H1 (cell line): ENCODE results near the gene ATP1A1. TPM values are rescaled to one million over a fixed set of nuclear protein-coding genes. Genes with fewer than 3 reads are reported as not detected.

Source experiments
- CTCF ChIA-PET: fragments of 300-600 bp; sonication (Branson Sonifier 250); formaldehyde crosslinking; loops from one replicate; lab custom pipeline; 2021; ENCODE audit not compliant: partially characterized antibody; lab: Charles Lee
- POLR2A ChIA-PET: fragments of 300-600 bp; sonication (Branson Sonifier 250); formaldehyde crosslinking; loops from one replicate; lab custom pipeline; 2021; ENCODE audit warnings: inconsistent platforms; ENCODE audit not compliant: partially characterized antibody; lab: Charles Lee
- DNase-seq, 2 experiments: peaks; one replicate each; pipeline versions ENCODE4 v3.0.0 to v3.0.0-alpha.2; 2010 to 2022; ENCODE audit warnings: low spot score in 2 of 2, low read depth in 1 of 2, mixed read lengths in 1 of 2
- FAIRE-seq: peaks from 2 replicates; lab custom pipeline; 2011; peaks lifted over from hg19 to GRCh38; lab: Jason Lieb, UNC
- H2AFZ ChIP-seq: 2 replicates; pipeline ENCODE4 v1.8.1; 2012; ENCODE audit warnings: low read length, inconsistent platforms
- H2AK5ac ChIP-seq: 2 replicates; pipeline ENCODE4 v1.6.1; 2013; ENCODE audit warnings: low read depth, low read length
- H2BK120ac ChIP-seq: replicated peaks from 2 replicates; pipeline ENCODE3; 2013; ENCODE audit warnings: low read depth, low read length, inconsistent platforms
- H2BK12ac ChIP-seq: 2 replicates; pipeline ENCODE4 v1.6.1; 2013; ENCODE audit warnings: low read depth, low read length
- H2BK15ac ChIP-seq: 2 replicates; pipeline ENCODE4 v1.6.1; 2013; ENCODE audit warnings: low read length
- H2BK20ac ChIP-seq: 2 replicates; pipeline ENCODE4 v1.6.1; 2013; ENCODE audit warnings: low read length
- H2BK5ac ChIP-seq: 2 replicates; pipeline ENCODE4 v1.6.1; 2013; ENCODE audit warnings: low read depth, low read length
- H3K14ac ChIP-seq: 2 replicates; pipeline ENCODE4 v1.6.1; 2013; ENCODE audit warnings: inconsistent platforms; ENCODE audit not compliant: insufficient read length
- H3K18ac ChIP-seq: 2 replicates; pipeline ENCODE4 v1.6.1; 2013; ENCODE audit warnings: low read length; ENCODE audit errors: extremely low read depth
- H3K23ac ChIP-seq: 2 replicates; pipeline ENCODE4 v1.6.1; 2013; ENCODE audit warnings: inconsistent platforms; ENCODE audit not compliant: insufficient read length
- H3K23me2 ChIP-seq: 2 replicates; pipeline ENCODE4 v1.6.1; 2013; ENCODE audit warnings: low read depth, low read length
- H3K27ac ChIP-seq: 2 replicates; pipeline ENCODE4 v1.6.1; 2011; ENCODE audit warnings: low read depth, low read length, inconsistent platforms
- H3K27me3 ChIP-seq, 4 experiments: replicated peaks in 1 of 4; 1 replicate in 1 of 4; 2 replicates in 3 of 4; pipeline versions ENCODE4 v1.6.1 to v1.8.1; 2011 to 2013; ENCODE audit warnings: low read length in 3 of 4, mild to moderate bottlenecking in 3 of 4, inconsistent platforms in 2 of 4, mixed read lengths in 2 of 4, moderate library complexity in 1 of 4; ENCODE audit not compliant: control insufficient read depth in 3 of 4, insufficient read depth in 3 of 4; ENCODE audit errors: extremely low read depth in 1 of 4
- H3K36me3 ChIP-seq, 4 experiments: 2 replicates each; pipeline versions ENCODE4 v1.6.1 to v1.8.1; 2011 to 2013; ENCODE audit warnings: mild to moderate bottlenecking in 4 of 4, low read length in 3 of 4, moderate library complexity in 2 of 4, control low read depth in 1 of 4, inconsistent platforms in 1 of 4; ENCODE audit not compliant: insufficient read depth in 4 of 4, control insufficient read depth in 2 of 4
- H3K4ac ChIP-seq: replicated peaks from 2 replicates; pipeline ENCODE3; 2013; ENCODE audit warnings: low read length, low read depth, mixed read lengths, inconsistent platforms; ENCODE audit not compliant: insufficient read length
- H3K4me1 ChIP-seq, 4 experiments: replicated peaks in 1 of 4; 1 replicate in 1 of 4; 2 replicates in 3 of 4; pipeline versions ENCODE4 v1.6.1 to v1.8.1; 2011 to 2013; ENCODE audit warnings: low read length in 3 of 4, inconsistent platforms in 2 of 4, mixed read lengths in 1 of 4; ENCODE audit not compliant: insufficient read depth in 4 of 4, control insufficient read depth in 3 of 4
- H3K4me2 ChIP-seq, 2 experiments: 2 replicates each; pipeline versions ENCODE4 v1.6.1 to v1.8.1; 2011 to 2013; ENCODE audit warnings: low read depth in 2 of 2, low read length in 2 of 2, control low read depth in 1 of 2, inconsistent platforms in 1 of 2, mild to moderate bottlenecking in 1 of 2; ENCODE audit not compliant: insufficient read depth in 1 of 2
- H3K4me3 ChIP-seq, 4 experiments: fragments of 200-600, 300-600 bp in 1 of 4; sonication (generic), shearing (Covaris generic), sonication (Bioruptor Twin) in 1 of 4; 2 replicates each; pipeline versions ENCODE4 v1.5.1 to v1.8.1; 2011 to 2016; ENCODE audit warnings: low read length in 4 of 4, low read depth in 3 of 4, control low read depth in 2 of 4, inconsistent platforms in 2 of 4, mild to moderate bottlenecking in 2 of 4, mixed read lengths in 1 of 4, moderate library complexity in 1 of 4; ENCODE audit not compliant: insufficient read depth in 2 of 4; ENCODE audit errors: extremely low read depth in 1 of 4
- H3K56ac ChIP-seq: replicated peaks from 2 replicates; pipeline ENCODE3; 2013; ENCODE audit warnings: low read depth, mild to moderate bottlenecking, mixed read lengths, low read length, inconsistent platforms; ENCODE audit not compliant: insufficient read length
- H3K79me1 ChIP-seq: 2 replicates; pipeline ENCODE4 v1.6.1; 2013; ENCODE audit warnings: low read depth, low read length, control low read depth
- H3K79me2 ChIP-seq, 2 experiments: 2 replicates each; pipeline versions ENCODE4 v1.6.1 to v1.8.1; 2012 to 2013; ENCODE audit warnings: low read length in 2 of 2, mild to moderate bottlenecking in 2 of 2, inconsistent platforms in 1 of 2; ENCODE audit not compliant: insufficient read depth in 2 of 2, control insufficient read depth in 1 of 2
- H3K9ac ChIP-seq, 4 experiments: replicated peaks in 1 of 4; 1 replicate in 1 of 4; 2 replicates in 3 of 4; pipeline versions ENCODE4 v1.6.1 to v1.8.1; 2011 to 2013; ENCODE audit warnings: low read depth in 3 of 4, low read length in 3 of 4, control low read depth in 2 of 4, mild to moderate bottlenecking in 2 of 4, moderate library complexity in 2 of 4, inconsistent platforms in 1 of 4; ENCODE audit errors: extremely low read depth in 1 of 4
- H3K9me3 ChIP-seq, 2 experiments: 2 replicates each; pipeline versions ENCODE4 v1.6.1 to v1.8.1; 2012 to 2013; ENCODE audit warnings: mild to moderate bottlenecking in 2 of 2, moderate library complexity in 2 of 2, control low read depth in 1 of 2, inconsistent platforms in 1 of 2, low read depth in 1 of 2, low read length in 1 of 2, mixed read lengths in 1 of 2; ENCODE audit not compliant: insufficient read depth in 2 of 2
- H4K20me1 ChIP-seq, 2 experiments: replicated peaks in 1 of 2; 2 replicates each; pipeline versions ENCODE3 to v1.8.1; 2011 to 2013; ENCODE audit warnings: inconsistent platforms in 2 of 2, low read length in 2 of 2, mild to moderate bottlenecking in 1 of 2; ENCODE audit not compliant: insufficient read depth in 2 of 2, control insufficient read depth in 1 of 2
- H4K5ac ChIP-seq: 2 replicates; pipeline ENCODE4 v1.6.1; 2013; ENCODE audit warnings: low read length, low read depth, mixed read lengths, inconsistent platforms; ENCODE audit not compliant: insufficient read length
- H4K8ac ChIP-seq: 2 replicates; pipeline ENCODE4 v1.8.0; 2013; ENCODE audit warnings: mild to moderate bottlenecking, moderate library complexity, low read length, inconsistent platforms; ENCODE audit not compliant: insufficient read depth; ENCODE audit errors: extremely low read depth
- H4K91ac ChIP-seq: replicated peaks from 2 replicates; pipeline ENCODE3; 2013; ENCODE audit warnings: low read length, mixed read lengths, inconsistent platforms; ENCODE audit not compliant: insufficient read length
- BACH1 ChIP-seq: IDR thresholded peaks from 2 replicates; pipeline ENCODE4 v1.6.1; 2012; ENCODE audit warnings: low read length, improper control_type of control experiment
- FOSL1 ChIP-seq: IDR thresholded peaks from 2 replicates; pipeline ENCODE4 v1.6.1; 2011; ENCODE audit warnings: mild to moderate bottlenecking, low read depth, low read length, moderate library complexity; ENCODE audit not compliant: insufficient read depth
- NRF1 ChIP-seq: IDR thresholded peaks from 2 replicates; pipeline ENCODE4 v1.6.1; 2011; ENCODE audit warnings: mild to moderate bottlenecking, low read depth, low read length, improper control_type of control experiment
- SP1 ChIP-seq: IDR thresholded peaks from 2 replicates; pipeline ENCODE4 v1.6.1; 2011; ENCODE audit warnings: low read depth, low read length
- WGBS, 2 experiments: shearing (Covaris generic) in 1 of 2; methylation state at CpG; one replicate each; pipeline versions ENCODE4 v1.1.6 to v1.1.7; 2013 to 2015; ENCODE audit warnings: low lambda C conversion rate in 2 of 2, mixed read lengths in 2 of 2, inconsistent platforms in 1 of 2, low coverage in 1 of 2, missing lambda C conversion rate in 1 of 2; ENCODE audit not compliant: insufficient replicate concordance in 2 of 2, insufficient coverage in 1 of 2, insufficient read length in 1 of 2; ENCODE audit errors: extremely low coverage in 1 of 2, missing lambda C conversion rate in 1 of 2; 5-methylcytosine and 5-hydroxymethylcytosine counted together
- polyA plus RNA-seq, 7 experiments: library from polyadenylated mRNA; depleted of rRNA in 3 of 7; stranded (reverse) in 5 of 7; unstranded in 2 of 7; fragments of >200 nt in 5 of 7; fragments of 200-250 nt in 2 of 7; gene quantifications; 1 replicate in 5 of 7; 2 replicates in 1 of 7; 4 replicates in 1 of 7; pipeline versions ENCODE4 v1.2.1 to v1.2.3, GENCODE V29; 2011 to 2013; ENCODE audit warnings: missing spikeins in 2 of 7, mixed read lengths in 2 of 7
- total RNA-seq: library from RNA; stranded (reverse); fragmentation: NEBNext Ultra II Directional; extraction: Animal tissue kit (Norgen Biotek cat#: 25700); gene quantifications from 2 replicates; pipeline ENCODE4 v1.2.1, GENCODE V29; 2021

Gene ATP1A1
- total and polyA plus RNA-seq, 2 of the 8 experiments (the other 6 are each of a cell fraction or from before 2014, with no cell fraction given), result 222 to 325 TPM

GRCh38 chr1:116414364-116414763, 41.3 kb downstream of the ATP1A1 start:
- Histone ChIP-seq H3K9ac (no peak overlapping the region), H2AK5ac (no peak overlapping the region), H3K18ac (no peak overlapping the region), H2BK20ac (no peak overlapping the region), H2BK5ac (no peak overlapping the region), H3K56ac (no peak overlapping the region), H3K4me2 (no peak overlapping the region), H3K4me3 (no peak overlapping the region), H4K8ac (no peak overlapping the region), H3K36me3 (no peaks in the 10 kb centered on the region), H3K23ac (no peak overlapping the region), H3K27me3 (no peaks in the 10 kb centered on the region), H4K20me1 (no peaks in the 10 kb centered on the region), H3K4me1 (peaks cover 0 to 11% (median 6%) of the 10 kb centered on the region in 4 experiments; a peak in 6 of 7 replicates), H3K14ac (no peak overlapping the region), H3K23me2 (peaks cover 7% of the 10 kb centered on the region), H3K79me1 (no peaks in the 10 kb centered on the region), H3K27ac (no peak overlapping the region), H2BK120ac (no peak overlapping the region), H2BK15ac (no peak overlapping the region), H3K9me3 (no peaks in the 10 kb centered on the region), H2BK12ac (no peak overlapping the region), H3K4ac (no peak overlapping the region), H3K79me2 (no peaks in the 10 kb centered on the region), H4K91ac (no peak overlapping the region), H2AFZ (no peak overlapping the region), H4K5ac (no peak overlapping the region)
- 85% methylated on average over 3 of the region's 3 CpGs; no CpG with 5 or more reads in 1 of the 2 experiments for WGBS, 2 experiments
- ChIA-PET CTCF (interaction anchor here (1.4 to 7.1 kb wide), 2 partner anchors 71 to 85 kb away, joined by 4 to 85 read pairs; no protein-coding TSS in a partner anchor), POLR2A (no interaction called here)
- TF ChIP-seq NRF1 (no peak), BACH1 (no peak), SP1 (no peak), FOSL1 (no peak)
- FAIRE-seq (no peak), DNase-seq (no peak)
